HepG2 (cell line): ENCODE data around the gene TTLL8. TPM values are rescaled to one million over a fixed set of nuclear protein-coding genes. Genes with fewer than 3 reads are reported as not detected.

ENCODE experiments used
- ATAC-seq: fragments of 200-7000 bp; cut with Tn5 transposase; 3 replicates; pipeline ENCODE4 v1.9.1; 2020; ENCODE audit warnings: mild to moderate bottlenecking, moderate library complexity
- BruUV-seq: library from RNA; stranded (reverse); fragments of 400-500 nt; replicated peaks from 2 replicates; lab custom pipeline; 2021; lab: Mats Ljungman, UMichigan
- CTCF ChIA-PET: fragments of 300-600 bp; formaldehyde crosslinking; extraction: SDS; loops from one replicate; lab custom pipeline; 2021; ENCODE audit warnings: low total read pairs, inconsistent platforms, low intra/inter-chr PET ratio; lab: Yijun Ruan, JAX
- POLR2A ChIA-PET: fragments of 350-600 bp; sonication (Branson Sonifier 250); formaldehyde crosslinking; loops from one replicate; lab custom pipeline; 2020; ENCODE audit warnings: antibody characterized with exemption, inconsistent platforms; lab: Yijun Ruan, JAX
- DNase-seq: peaks from one replicate; pipeline ENCODE4 v3.0.0-alpha.2; 2015; ENCODE audit warnings: low spot score
- FAIRE-seq: peaks from 3 replicates; lab custom pipeline; 2011; peaks lifted over from hg19 to GRCh38; lab: Jason Lieb, UNC
- H2AFZ ChIP-seq: one replicate; pipeline ENCODE4 v1.6.1; 2011; ENCODE audit warnings: low read length, inconsistent platforms
- H3K27ac ChIP-seq: fragments of 300-600 bp; 3 replicates; pipeline ENCODE4 v1.8.0; 2011; ENCODE audit warnings: mixed run types, mild to moderate bottlenecking, mixed read lengths, low read length, inconsistent platforms; ENCODE audit not compliant: insufficient read depth; ENCODE audit errors: extremely low read length
- H3K27me3 ChIP-seq, 2 experiments: fragments of 200-600 bp in 1 of 2; 2 replicates in 1 of 2; 3 replicates in 1 of 2; pipeline versions ENCODE4 v1.6.0 to v1.8.0; 2011; ENCODE audit warnings: low read length in 2 of 2, mild to moderate bottlenecking in 2 of 2, moderate library complexity in 2 of 2, inconsistent platforms in 1 of 2; ENCODE audit not compliant: insufficient read depth in 2 of 2, control insufficient read depth in 1 of 2
- H3K36me3 ChIP-seq, 2 experiments: fragments of 200-600 bp in 1 of 2; replicated peaks in 1 of 2; 2 replicates in 1 of 2; 3 replicates in 1 of 2; pipeline versions ENCODE4 v1.5.1 to v1.8.0; 2011; ENCODE audit warnings: low read length in 2 of 2, inconsistent platforms in 1 of 2; ENCODE audit not compliant: insufficient read depth in 2 of 2, control insufficient read depth in 1 of 2
- H3K4me1 ChIP-seq: 2 replicates; pipeline ENCODE4 v1.5.1; 2012; ENCODE audit warnings: low read length, inconsistent platforms; ENCODE audit not compliant: insufficient read depth
- H3K4me2 ChIP-seq: 2 replicates; pipeline ENCODE4 v1.6.0; 2011; ENCODE audit warnings: low read depth, low read length, inconsistent platforms
- H3K4me3 ChIP-seq, 3 experiments: fragments of 200-600 bp in 1 of 3; sonication (generic), shearing (Covaris generic) in 1 of 3; replicated peaks in 1 of 3; 2 replicates each; pipeline ENCODE4 v1.5.1; 2011 to 2016; ENCODE audit warnings: low read length in 3 of 3, inconsistent platforms in 2 of 3, low read depth in 2 of 3, mild to moderate bottlenecking in 2 of 3, control low read depth in 1 of 3, mixed read lengths in 1 of 3; ENCODE audit not compliant: insufficient read depth in 1 of 3
- H3K79me2 ChIP-seq: one replicate; pipeline ENCODE4 v1.6.1; 2011; ENCODE audit warnings: low read length, inconsistent platforms; ENCODE audit not compliant: insufficient read depth
- H3K9ac ChIP-seq: 2 replicates; pipeline ENCODE4 v1.6.0; 2011; ENCODE audit warnings: mild to moderate bottlenecking, low read depth, low read length, inconsistent platforms; ENCODE audit not compliant: insufficient read depth
- H3K9me3 ChIP-seq: 2 replicates; pipeline ENCODE4 v1.5.1; 2012; ENCODE audit warnings: mild to moderate bottlenecking, low read length
- H4K20me1 ChIP-seq: 2 replicates; pipeline ENCODE4 v1.6.0; 2011; ENCODE audit warnings: inconsistent platforms, mild to moderate bottlenecking, low read length, moderate library complexity; ENCODE audit not compliant: insufficient read depth
- CBX2 ChIP-seq, 2 experiments: fragments of 200-600 bp in 1 of 2; sonication (generic); formaldehyde crosslinking in 1 of 2; IDR thresholded peaks; 2 replicates each; pipeline versions ENCODE4 v1.7.0 to v1.8.1; 2018 to 2022; ENCODE audit warnings: low read depth in 2 of 2, low read length in 1 of 2, mild to moderate bottlenecking in 1 of 2, missing genetic modification reagents in 1 of 2
- CTCF ChIP-seq: sonication (generic); formaldehyde crosslinking; IDR thresholded peaks from 2 replicates; pipeline ENCODE4 v1.5.0; 2020; ENCODE audit warnings: mild to moderate bottlenecking, missing genetic modification reagents, moderate library complexity
- FOXA3 ChIP-seq: IDR thresholded peaks from 2 replicates; pipeline ENCODE4 v1.6.1; 2016; ENCODE audit warnings: missing genetic modification reagents, missing compliant biosample characterization
- KDM3A ChIP-seq: IDR thresholded peaks from 2 replicates; pipeline ENCODE4 v1.6.1; 2018; ENCODE audit warnings: low read depth, missing compliant biosample characterization
- ZNF121 ChIP-seq: sonication (generic); formaldehyde crosslinking; IDR thresholded peaks from 2 replicates; pipeline ENCODE4 v1.5.0; 2020; ENCODE audit warnings: mild to moderate bottlenecking, missing genetic modification reagents
- ZNF343 ChIP-seq: sonication (generic); formaldehyde crosslinking; IDR thresholded peaks from 2 replicates; pipeline ENCODE4 v1.4.0; 2020; ENCODE audit warnings: mild to moderate bottlenecking, missing genetic modification reagents
- ZNF350 ChIP-seq: sonication (generic); formaldehyde crosslinking; IDR thresholded peaks from 2 replicates; pipeline ENCODE4 v1.4.0; 2020; ENCODE audit warnings: mild to moderate bottlenecking, low read depth, missing genetic modification reagents, borderline replicate concordance
- ZNF607 ChIP-seq: sonication (generic); formaldehyde crosslinking; IDR thresholded peaks from 2 replicates; pipeline ENCODE4 v1.5.1; 2020; ENCODE audit warnings: missing genetic modification reagents, mild to moderate bottlenecking, borderline replicate concordance
- ZZZ3 ChIP-seq: sonication (generic); formaldehyde crosslinking; IDR thresholded peaks from 2 replicates; pipeline ENCODE4 v1.4.0; 2020; ENCODE audit warnings: missing genetic modification reagents, mild to moderate bottlenecking, borderline replicate concordance
- WGBS: methylation state at CpG from one replicate; pipeline ENCODE4 v1.1.6; 2017; ENCODE audit warnings: low lambda C conversion rate; 5-methylcytosine and 5-hydroxymethylcytosine counted together
- in situ Hi-C: cut with HindIII; loops from 2 replicates; pipeline ENCODE4 v1.10.0; 2017; ENCODE audit warnings: low pct_unique_long_range_greater_than_20kb; ENCODE audit not compliant: extremely low pct_ligation_motif_present
- intact Hi-C: fragments of 100-400 bp; cut with micrococcal nuclease; formaldehyde crosslinking; loops from one replicate; pipeline ENCODE4 v1.10.0; 2022; ENCODE audit not compliant: unreplicated experiment
- polyA plus RNA-seq, 8 experiments: library from polyadenylated mRNA; depleted of rRNA in 3 of 8; stranded (reverse) in 7 of 8; unstranded in 1 of 8; fragments of >200 nt; fragmentation: Illumina TruSeq in 4 of 8; extraction: Trizol in 4 of 8; gene quantifications; 2 replicates each; pipeline versions ENCODE4 v1.2.1 to v1.2.3, GENCODE V29; 2011 to 2016; ENCODE audit warnings: low read depth in 4 of 8, missing spikeins in 1 of 8, mixed read lengths in 1 of 8; ENCODE audit not compliant: insufficient read depth in 1 of 8
- total RNA-seq, 5 experiments: library from RNA; depleted of rRNA; stranded (reverse); fragments of >200 nt; fragmentation: Illumina TruSeq; extraction: Trizol; gene quantifications; 2 replicates each; pipeline ENCODE4 v1.2.3, GENCODE V29; 2016; ENCODE audit warnings: low read depth in 1 of 5

Gene TTLL8
- total and polyA plus RNA-seq, 2 of the 13 experiments (the other 11 are each of a cell fraction or from before 2014, with no cell fraction given), result not detected

- intact Hi-C loops (no loop called here), in situ Hi-C loops (no loop called here)
- no peak overlapping the region for H2AFZ ChIP-seq
- no TSS peak for BruUV-seq
- H3K4me2 ChIP-seq, result no peak overlapping the region
- CTCF ChIA-PET, result no interaction called here
- H3K79me2 ChIP-seq, result no peaks in the 10 kb centered on the region
- no peaks in the 10 kb centered on the region for H3K9me3 ChIP-seq
- no peaks in the 10 kb centered on the region for H3K36me3 ChIP-seq
- TF ChIP-seq ZZZ3 (CRISPR knock-in tag) (no peak), KDM3A (CRISPR knock-in tag) (no peak), CBX2 (IDR thresholded peaks at IDR 0.05; ENCODE audit: low read depth, low read length) (no peak), CBX2 (CRISPR knock-in tag; IDR thresholded peaks at IDR 0.05; ENCODE audit: low read depth) (no peak), ZNF350 (no peak), ZNF343 (CRISPR knock-in tag) (no peak), FOXA3 (no peak), CTCF (CRISPR knock-in tag) (no peak), ZNF607 (no peak), ZNF121 (CRISPR knock-in tag) (no peak)
- DNase-seq (no peak), ATAC-seq (no peak), FAIRE-seq (no peak)
- no peak overlapping the region for H3K27ac ChIP-seq
- H3K9ac ChIP-seq, result no peak overlapping the region
- peaks cover 2 to 14% of the 10 kb centered on the region in 2 experiments; a peak in 4 of 5 replicates for H3K27me3 ChIP-seq
- no peak overlapping the region for H3K4me3 ChIP-seq
- 86% methylated on average over 22 of the region's 22 CpGs for WGBS
- no peaks in the 10 kb centered on the region for H4K20me1 ChIP-seq
- POLR2A ChIA-PET, result no interaction called here
- no peaks in the 10 kb centered on the region for H3K4me1 ChIP-seq
Observed at GRCh38 chr22:50090412-50090714, 32.3 kb upstream of the TTLL8 start.
